Effector memory CD4-positive, alpha-beta T cell (primary cell): ENCODE results near the gene ULK1.

Experiments used
- DNase-seq, 3 donors: peaks; one replicate each; pipeline ENCODE4 v3.0.0-alpha.2; 2020
- H3K27ac ChIP-seq: 2 replicates; pipeline ENCODE4 v1.7.0; 2013; ENCODE audit warnings: mild to moderate bottlenecking, low read length, moderate library complexity; ENCODE audit not compliant: insufficient read depth, poor library complexity, severe bottlenecking
- H3K27me3 ChIP-seq: replicated peaks from 2 replicates; pipeline ENCODE4 v1.7.0; 2013; ENCODE audit warnings: mild to moderate bottlenecking, low read length; ENCODE audit not compliant: insufficient read depth, control insufficient read depth, poor library complexity, severe bottlenecking
- H3K36me3 ChIP-seq: 2 replicates; pipeline ENCODE4 v1.7.0; 2013; ENCODE audit warnings: mild to moderate bottlenecking, low read length, moderate library complexity; ENCODE audit not compliant: control insufficient read depth, insufficient read depth
- H3K4me1 ChIP-seq: 2 replicates; pipeline ENCODE4 v1.7.0; 2013; ENCODE audit warnings: low read length, mild to moderate bottlenecking; ENCODE audit not compliant: control insufficient read depth, insufficient read depth, poor library complexity, severe bottlenecking
- H3K4me3 ChIP-seq: 2 replicates; pipeline ENCODE4 v1.7.0; 2013; ENCODE audit warnings: low read length, low read depth, mild to moderate bottlenecking; ENCODE audit not compliant: insufficient read depth, poor library complexity, severe bottlenecking
- H3K9me3 ChIP-seq: 2 replicates; pipeline ENCODE4 v1.7.0; 2013; ENCODE audit warnings: mild to moderate bottlenecking, low read length, moderate library complexity; ENCODE audit not compliant: control insufficient read depth

The ULK1 gene

GRCh38 chr12:131915823-131916222 lies 21.4 kb downstream of the ULK1 start:
- no peak overlapping the region for H3K27ac ChIP-seq
- no peaks in the 10 kb centered on the region for H3K27me3 ChIP-seq
- peaks cover 50% of the 10 kb centered on the region for H3K36me3 ChIP-seq
- no peaks in the 10 kb centered on the region for H3K9me3 ChIP-seq
- H3K4me3 ChIP-seq = no peak overlapping the region
- DNase-seq = no peak
- H3K4me1 ChIP-seq = no peaks in the 10 kb centered on the region

- Histone ChIP-seq H3K4me3 (no peak overlapping the region), H3K27ac (no peak overlapping the region), H3K4me1 (no peaks in the 10 kb centered on the region), H3K27me3 (no peaks in the 10 kb centered on the region), H3K36me3 (peaks cover 44% of the 10 kb centered on the region), H3K9me3 (no peaks in the 10 kb centered on the region)
- DNase-seq = no peak
Measured at GRCh38 chr12:131916306-131917138, 22.1 kb downstream of the ULK1 start.

GRCh38 chr12:131917139-131917710 lies 22.8 kb downstream of the ULK1 start:
- Histone ChIP-seq H3K27ac (no peak overlapping the region), H3K9me3 (no peaks in the 10 kb centered on the region), H3K36me3 (peaks cover 38% of the 10 kb centered on the region), H3K27me3 (no peaks in the 10 kb centered on the region), H3K4me3 (no peak overlapping the region), H3K4me1 (no peaks in the 10 kb centered on the region)
- DNase-seq = no peak

- no peak overlapping the region for H3K27ac ChIP-seq
- no peak for DNase-seq
- H3K27me3 ChIP-seq = no peaks in the 10 kb centered on the region
- H3K36me3 ChIP-seq = peaks cover 34% of the 10 kb centered on the region
- H3K4me1 ChIP-seq = no peaks in the 10 kb centered on the region
- H3K4me3 ChIP-seq = no peak overlapping the region
- H3K9me3 ChIP-seq = no peaks in the 10 kb centered on the region
Measured at GRCh38 chr12:131917711-131918306, 23.4 kb downstream of the ULK1 start.

GRCh38 chr12:131918311-131919050 lies 24.1 kb downstream of the ULK1 start:
- no peaks in the 10 kb centered on the region for H3K9me3 ChIP-seq
- no peak overlapping the region for H3K27ac ChIP-seq
- no peak overlapping the region for H3K4me3 ChIP-seq
- no peak for DNase-seq
- peaks cover 31% of the 10 kb centered on the region for H3K36me3 ChIP-seq
- H3K4me1 ChIP-seq = no peaks in the 10 kb centered on the region
- no peaks in the 10 kb centered on the region for H3K27me3 ChIP-seq

- H3K36me3 ChIP-seq = peaks cover 26% of the 10 kb centered on the region
- H3K4me3 ChIP-seq = no peak overlapping the region
- H3K9me3 ChIP-seq = no peaks in the 10 kb centered on the region
- H3K27ac ChIP-seq = no peak overlapping the region
- H3K4me1 ChIP-seq = no peaks in the 10 kb centered on the region
- no peaks in the 10 kb centered on the region for H3K27me3 ChIP-seq
- DNase-seq = no peak
Measured at GRCh38 chr12:131919051-131919347, 24.6 kb downstream of the ULK1 start.

GRCh38 chr12:131919366-131920156 lies 25.1 kb downstream of the ULK1 start:
- no peak overlapping the region for H3K27ac ChIP-seq
- H3K4me1 ChIP-seq = no peaks in the 10 kb centered on the region
- H3K27me3 ChIP-seq = no peaks in the 10 kb centered on the region
- no peaks in the 10 kb centered on the region for H3K9me3 ChIP-seq
- no peak overlapping the region for H3K4me3 ChIP-seq
- H3K36me3 ChIP-seq = peaks cover 20% of the 10 kb centered on the region
- DNase-seq = no peak

- no peak for DNase-seq
- H3K9me3 ChIP-seq = no peaks in the 10 kb centered on the region
- H3K27ac ChIP-seq = no peak overlapping the region
- H3K36me3 ChIP-seq = peaks cover 16% of the 10 kb centered on the region
- H3K4me3 ChIP-seq = no peak overlapping the region
- H3K4me1 ChIP-seq = no peaks in the 10 kb centered on the region
- H3K27me3 ChIP-seq = no peaks in the 10 kb centered on the region
Measured at GRCh38 chr12:131920157-131920508, 25.7 kb downstream of the ULK1 start.

GRCh38 chr12:131920902-131921840 lies 26.7 kb downstream of the ULK1 start:
- Histone ChIP-seq H3K36me3 (peaks cover 6% of the 10 kb centered on the region), H3K4me1 (no peaks in the 10 kb centered on the region), H3K27me3 (no peaks in the 10 kb centered on the region), H3K27ac (no peak overlapping the region), H3K4me3 (no peak overlapping the region), H3K9me3 (no peaks in the 10 kb centered on the region)
- DNase-seq = no peak
